Right kidney (tissue), 1 donor: ENCODE data around the gene DAGLB.
"Not testable (repeated sequence)": the region's sequence is repeated elsewhere in the genome, so short reads cannot be mapped to it uniquely, and the experiment has no call there.

Experiments
- DNase-seq: peaks from one replicate; pipeline ENCODE4 v3.0.0-alpha.2; 2016

Gene DAGLB

GRCh38 chr7:6432781-6433180 is 15.0 kb downstream of the DAGLB start:
- no peak for DNase-seq

GRCh38 chr7:6430974-6431373 is 16.8 kb downstream of the DAGLB start:
- no peak for DNase-seq

- DNase-seq: no peak
Observed at GRCh38 chr7:6430271-6430940, 17.3 kb downstream of the DAGLB start.

- no peak for DNase-seq
Observed at GRCh38 chr7:6425948-6426347, 21.8 kb downstream of the DAGLB start.

GRCh38 chr7:6423942-6424701 is 23.6 kb downstream of the DAGLB start:
- no peak for DNase-seq

GRCh38 chr7:6422926-6423632 is 24.7 kb downstream of the DAGLB start:
- DNase-seq: no peak

- no peak for DNase-seq
Observed at GRCh38 chr7:6422095-6422494, 25.7 kb downstream of the DAGLB start.

- DNase-seq: no peak
Observed at GRCh38 chr7:6420680-6421079, 27.1 kb downstream of the DAGLB start.

GRCh38 chr7:6419310-6419773 is 28.4 kb downstream of the DAGLB start:
- DNase-seq: no peak

- DNase-seq: no peak
Observed at GRCh38 chr7:6417408-6417807, 30.3 kb downstream of the DAGLB start.

- DNase-seq: no peak
Observed at GRCh38 chr7:6416516-6417145, 31.1 kb downstream of the DAGLB start.

GRCh38 chr7:6413637-6414036 is 34.1 kb downstream of the DAGLB start:
- no peak for DNase-seq

GRCh38 chr7:6409944-6410693 is 37.6 kb downstream of the DAGLB start:
- no peak for DNase-seq

GRCh38 chr7:6409091-6409490 is 38.7 kb downstream of the DAGLB start:
- no peak for DNase-seq

GRCh38 chr7:6407434-6407833 is 40.3 kb downstream of the DAGLB start:
- DNase-seq: no peak

- DNase-seq: no peak
Observed at GRCh38 chr7:6406121-6406520, 41.6 kb downstream of the DAGLB start.

GRCh38 chr7:6403907-6404306 is 43.8 kb downstream of the DAGLB start:
- DNase-seq: no peak

- DNase-seq: no peak
Observed at GRCh38 chr7:6402741-6403140, 45.0 kb downstream of the DAGLB start.

- DNase-seq: no peak
Observed at GRCh38 chr7:6402041-6402440, 45.7 kb downstream of the DAGLB start.

- no peak for DNase-seq
Observed at GRCh38 chr7:6401536-6401935, 46.2 kb downstream of the DAGLB start.

GRCh38 chr7:6400243-6401105 is 47.3 kb downstream of the DAGLB start:
- not testable (repeated sequence) for DNase-seq
